CD4-positive, CD25-positive, alpha-beta regulatory T cell (primary cell): Measurements from ENCODE around the gene CUX1. TPM values are rescaled to one million over a fixed set of nuclear protein-coding genes. Genes with fewer than 3 reads are reported as not detected.
"Not testable (repeated sequence)": the region's sequence is repeated elsewhere in the genome, so short reads cannot be mapped to it uniquely, and the experiment has no call there.

ENCODE experiments used
- ATAC-seq, 2 donors: fragments of 150-1000 bp; cut with Tn5 transposase; one replicate each; pipeline ENCODE4 v1.10.0; 2021; ENCODE audit warnings: low read depth in 2 of 2, moderate number of reproducible peaks in 2 of 2, moderate library complexity in 1 of 2
- DNase-seq, 3 donors: peaks; one replicate each; pipeline versions ENCODE4 v3.0.0 to v3.0.0-alpha.2; 2012 to 2022; ENCODE audit warnings: mixed read lengths in 1 of 3
- H3K27ac ChIP-seq: one replicate; pipeline ENCODE4 v1.7.0; 2013; ENCODE audit warnings: mild to moderate bottlenecking, low read length; ENCODE audit not compliant: insufficient read depth, poor library complexity, severe bottlenecking
- H3K27me3 ChIP-seq: one replicate; pipeline ENCODE4 v1.7.0; 2013; ENCODE audit warnings: low read length; ENCODE audit not compliant: control insufficient read depth, insufficient read depth
- H3K36me3 ChIP-seq: one replicate; pipeline ENCODE4 v1.7.0; 2013; ENCODE audit warnings: mild to moderate bottlenecking, low read length, moderate library complexity; ENCODE audit not compliant: control insufficient read depth, insufficient read depth
- H3K4me1 ChIP-seq: 2 replicates; pipeline ENCODE4 v1.7.0; 2013; ENCODE audit warnings: mild to moderate bottlenecking, low read length; ENCODE audit not compliant: insufficient read depth, control insufficient read depth, poor library complexity, severe bottlenecking
- H3K4me3 ChIP-seq: one replicate; pipeline ENCODE4 v1.7.0; 2013; ENCODE audit warnings: low read depth, mild to moderate bottlenecking, low read length, moderate library complexity
- H3K9me3 ChIP-seq, 2 experiments: 1 replicate in 1 of 2; 2 replicates in 1 of 2; pipeline ENCODE4 v1.7.0; 2013; ENCODE audit warnings: low read length in 2 of 2, mild to moderate bottlenecking in 1 of 2, moderate library complexity in 1 of 2; ENCODE audit not compliant: control insufficient read depth in 2 of 2
- H3K27ac Mint-ChIP-seq, 3 donors: one replicate each; pipeline ENCODE4 v1.8.0; 2020 to 2022; ENCODE audit warnings: mild to moderate bottlenecking in 3 of 3, mixed read lengths in 3 of 3, moderate library complexity in 2 of 3
- H3K27me3 Mint-ChIP-seq: one replicate; pipeline ENCODE4 v1.8.0; 2022; ENCODE audit warnings: mild to moderate bottlenecking, mixed read lengths
- H3K36me3 Mint-ChIP-seq: one replicate; pipeline ENCODE4 v1.8.0; 2020; ENCODE audit warnings: mixed read lengths
- H3K4me1 Mint-ChIP-seq, 4 donors: one replicate each; pipeline ENCODE4 v1.8.0; 2020 to 2022; ENCODE audit warnings: mixed read lengths in 4 of 4, mild to moderate bottlenecking in 1 of 4
- H3K4me3 Mint-ChIP-seq, 4 donors: one replicate each; pipeline ENCODE4 v1.8.0; 2020 to 2022; ENCODE audit warnings: mild to moderate bottlenecking in 4 of 4, mixed read lengths in 4 of 4, moderate library complexity in 3 of 4
- H3K9me3 Mint-ChIP-seq, 7 donors: one replicate each; pipeline ENCODE4 v1.8.0; 2020 to 2022; ENCODE audit warnings: mixed read lengths in 7 of 7, mild to moderate bottlenecking in 3 of 7, moderate library complexity in 2 of 7
- polyA plus RNA-seq, 4 donors: library from polyadenylated mRNA; unstranded; fragments of 300-500 nt; fragmentation: Illumina TruSeq; gene quantifications; one replicate each; pipeline ENCODE4 v1.2.3, GENCODE V29; 2021
- total RNA-seq: library from RNA; stranded (reverse); gene quantifications from one replicate; pipeline ENCODE4 v1.2.3, GENCODE V29; 2022

Gene CUX1
- total and polyA plus RNA-seq, 5 donors from 2014 or later: 6.0 to 45.1 (median 7.8) TPM

- H3K36me3 Mint-ChIP-seq: no peaks in the 10 kb centered on the region
- H3K4me1 Mint-ChIP-seq: peaks cover 0 to 5% (median 2%) of the 10 kb centered on the region in 4 donors
- DNase-seq (no peak), ATAC-seq (no peak)
- Histone ChIP-seq H3K27ac (no peak overlapping the region), H3K4me3 (no peak overlapping the region), H3K36me3 (no peaks in the 10 kb centered on the region), H3K9me3 (no peaks in the 10 kb centered on the region), H3K4me1 (no peaks in the 10 kb centered on the region), H3K27me3 (no peaks in the 10 kb centered on the region)
- H3K4me3 Mint-ChIP-seq: no peak overlapping the region
- H3K27ac Mint-ChIP-seq: no peak overlapping the region
- H3K9me3 Mint-ChIP-seq: peaks cover 0 to 1% (median 0%) of the 10 kb centered on the region in 7 donors
- no peaks in the 10 kb centered on the region for H3K27me3 Mint-ChIP-seq
Measured at GRCh38 chr7:102296514-102296913, 479.1 kb downstream of the CUX1 start.

- no peaks in the 10 kb centered on the region for H3K27me3 Mint-ChIP-seq
- peaks cover 0 to 1% (median 0%) of the 10 kb centered on the region in 7 donors for H3K9me3 Mint-ChIP-seq
- Histone ChIP-seq H3K36me3 (no peaks in the 10 kb centered on the region), H3K27me3 (no peaks in the 10 kb centered on the region), H3K4me3 (no peak overlapping the region), H3K4me1 (no peaks in the 10 kb centered on the region), H3K9me3 (no peaks in the 10 kb centered on the region), H3K27ac (no peak overlapping the region)
- ATAC-seq (no peak), DNase-seq (no peak)
- H3K4me1 Mint-ChIP-seq: no peaks in the 10 kb centered on the region
- no peak overlapping the region for H3K27ac Mint-ChIP-seq
- no peak overlapping the region for H3K4me3 Mint-ChIP-seq
- no peaks in the 10 kb centered on the region for H3K36me3 Mint-ChIP-seq
Measured at GRCh38 chr7:102297487-102298218, 480.2 kb downstream of the CUX1 start.

GRCh38 chr7:102300643-102301221, 483.3 kb downstream of the CUX1 start:
- Mint-ChIP-seq H3K4me3 (no peak overlapping the region), H3K27ac (no peak overlapping the region)

GRCh38 chr7:102301367-102301766, 483.9 kb downstream of the CUX1 start:
- not testable (repeated sequence) for H3K4me1 ChIP-seq, H3K9me3 Mint-ChIP-seq, H3K27me3 Mint-ChIP-seq, H3K36me3 ChIP-seq, H3K36me3 Mint-ChIP-seq, H3K9me3 ChIP-seq, H3K27me3 ChIP-seq, DNase-seq, H3K27ac Mint-ChIP-seq, H3K4me3 Mint-ChIP-seq, H3K4me1 Mint-ChIP-seq, H3K4me3 ChIP-seq, ATAC-seq, H3K27ac ChIP-seq

More at GRCh38 chr7:102300643-102301221, 483.3 kb downstream of the CUX1 start:
- H3K36me3 Mint-ChIP-seq: no peaks in the 10 kb centered on the region
- H3K9me3 ChIP-seq: no peaks in the 10 kb centered on the region
- no peaks in the 10 kb centered on the region for H3K27me3 Mint-ChIP-seq
- no peaks in the 10 kb centered on the region for H3K27me3 ChIP-seq
- peaks cover 0 to 1% (median 0%) of the 10 kb centered on the region in 7 donors for H3K9me3 Mint-ChIP-seq
- no peaks in the 10 kb centered on the region for H3K36me3 ChIP-seq
- no peak overlapping the region for H3K4me3 ChIP-seq
- ATAC-seq: no peak
- DNase-seq: no peak
- no peak overlapping the region for H3K27ac ChIP-seq
- H3K4me1 ChIP-seq: peaks cover 3% of the 10 kb centered on the region
- peaks cover 0 to 3% (median 0%) of the 10 kb centered on the region in 4 donors for H3K4me1 Mint-ChIP-seq

- Mint-ChIP-seq H3K27me3 (no peaks in the 10 kb centered on the region), H3K36me3 (no peaks in the 10 kb centered on the region), H3K27ac (no peak overlapping the region), H3K9me3 (peaks cover 0 to 1% (median 0%) of the 10 kb centered on the region in 7 donors), H3K4me1 (peaks cover 0 to 11% (median 2%) of the 10 kb centered on the region in 4 donors), H3K4me3 (no peak overlapping the region)
- no peak overlapping the region for H3K4me3 ChIP-seq
- no peak overlapping the region for H3K27ac ChIP-seq
- peaks cover 10% of the 10 kb centered on the region for H3K4me1 ChIP-seq
- ATAC-seq (no peak), DNase-seq (no peak)
- no peaks in the 10 kb centered on the region for H3K27me3 ChIP-seq
- no peaks in the 10 kb centered on the region for H3K9me3 ChIP-seq
- H3K36me3 ChIP-seq: no peaks in the 10 kb centered on the region
Measured at GRCh38 chr7:102302025-102302424, 484.6 kb downstream of the CUX1 start.

GRCh38 chr7:102303669-102304422, 486.4 kb downstream of the CUX1 start:
- Histone ChIP-seq H3K4me1 (peaks cover 16% of the 10 kb centered on the region), H3K27me3 (no peaks in the 10 kb centered on the region), H3K4me3 (no peak overlapping the region), H3K9me3 (no peaks in the 10 kb centered on the region), H3K36me3 (no peaks in the 10 kb centered on the region), H3K27ac (no peak overlapping the region)
- peak in 1 of 3 donors; percentile 58 for DNase-seq
- H3K4me1 Mint-ChIP-seq: peaks cover 0 to 14% (median 2%) of the 10 kb centered on the region in 4 donors
- H3K4me3 Mint-ChIP-seq: no peak overlapping the region
- H3K27ac Mint-ChIP-seq: peak overlapping the region in 1 of 3 donors; percentile 31
- no peaks in the 10 kb centered on the region for H3K9me3 Mint-ChIP-seq
- no peaks in the 10 kb centered on the region for H3K27me3 Mint-ChIP-seq
- H3K36me3 Mint-ChIP-seq: no peaks in the 10 kb centered on the region
- ATAC-seq: peak in 1 of 2 donors; percentile 34

- Mint-ChIP-seq H3K4me3 (no peak overlapping the region), H3K4me1 (peaks cover 0 to 14% (median 2%) of the 10 kb centered on the region in 4 donors), H3K36me3 (no peaks in the 10 kb centered on the region), H3K9me3 (no peaks in the 10 kb centered on the region), H3K27me3 (no peaks in the 10 kb centered on the region), H3K27ac (no peak overlapping the region)
- no peak for ATAC-seq
- peaks cover 16% of the 10 kb centered on the region for H3K4me1 ChIP-seq
- no peak for DNase-seq
- no peak overlapping the region for H3K27ac ChIP-seq
- no peaks in the 10 kb centered on the region for H3K36me3 ChIP-seq
- no peaks in the 10 kb centered on the region for H3K27me3 ChIP-seq
- H3K9me3 ChIP-seq: no peaks in the 10 kb centered on the region
- H3K4me3 ChIP-seq: no peak overlapping the region
Measured at GRCh38 chr7:102304668-102305067, 487.2 kb downstream of the CUX1 start.
